Pancreas (tissue), 10 donors: ENCODE measurements around the gene GRIN3B. TPM values are rescaled to one million over a fixed set of nuclear protein-coding genes. Genes with fewer than 3 reads are reported as not detected.

Experiments used
- ATAC-seq, 4 donors: fragments of 200-7000 bp; cut with Tn5 transposase; one replicate each; pipeline versions ENCODE4 v1.8.0 to v1.9.1; 2020; ENCODE audit warnings: mild to moderate bottlenecking in 4 of 4, moderate library complexity in 4 of 4
- DNase-seq, 6 donors: peaks; one replicate each; pipeline ENCODE4 v3.0.0-alpha.2; 2020
- FAIRE-seq: peaks from 2 replicates; lab custom pipeline; 2012; peaks lifted over from hg19 to GRCh38; lab: Jason Lieb, UNC
- H3K27ac ChIP-seq, 4 donors: fragments of 200-600 bp; sonication (generic); 1 replicate in 3 of 4; 2 replicates in 1 of 4; pipeline versions ENCODE4 v1.5.0 to v1.8.0; 2020
- H3K27me3 ChIP-seq, 4 donors: fragments of 200-600 bp; one replicate each; pipeline ENCODE4 v1.8.0; 2021
- H3K36me3 ChIP-seq, 3 donors: fragments of 200-600 bp; sonication (generic) in 1 of 3; one replicate each; pipeline versions ENCODE4 v1.5.0 to v1.8.0; 2020 to 2021
- H3K4me1 ChIP-seq, 3 donors: fragments of 200-600 bp; one replicate each; pipeline ENCODE4 v1.8.0; 2021
- H3K4me3 ChIP-seq, 4 donors: fragments of 200-600 bp; sonication (generic) in 2 of 4; one replicate each; pipeline versions ENCODE4 v1.5.0 to v1.8.0; 2020 to 2021
- H3K9me3 ChIP-seq, 4 donors: fragments of 200-600 bp; one replicate each; pipeline ENCODE4 v1.8.0; 2021
- CTCF ChIP-seq, 4 donors: fragments of 200-600 bp; sonication (generic) in 3 of 4; IDR thresholded peaks; one replicate each; pipeline versions ENCODE4 v1.5.0 to v1.8.0; 2021; ENCODE audit warnings: antibody characterized with exemption in 4 of 4
- whole genome bisulfite sequencing, 2 donors: extraction: QIAGEN DNeasy Blood & Tissue Kit; methylation state at CpG; one replicate each; pipeline ENCODE4 v1.1.7; 2013; 5-methylcytosine and 5-hydroxymethylcytosine counted together
- intact Hi-C, 3 donors: fragments of 100-400 bp; cut with DNase I; formaldehyde crosslinking; loops; one replicate each; pipeline versions ENCODE4 v1.11.1 to v1.14.2; 2022
- polyA plus RNA-seq, 2 donors: library from polyadenylated mRNA; stranded (reverse); fragments of 200-250 nt; gene quantifications; one replicate each; pipeline ENCODE4 v1.2.3, GENCODE V29; 2013
- total RNA-seq, 6 donors: library from RNA; stranded (reverse); fragmentation: NEBNext Ultra II Directional in 4 of 6; extraction: Animal tissue kit (Norgen Biotek cat#: 25700) in 4 of 6; gene quantifications; one replicate each; pipeline versions ENCODE4 v1.2.1 to v1.2.4, GENCODE V29; 2021 to 2023
- donor health status: healthy with polysubstance abuse.
- donor health status: DM: no; HTN: no; CAD: no; lungs with moderate emphysema.
- donor health status: DM: no; HTN: no; CAD: no.
- donor health status: control.
- donor health status: control.
- donor health status: Bipolar disorder and iron deficiency.
- donor health status: DM: yes; HTN: yes; CAD: no.
- donor health status: DM: no; HTN: no; CAD: no.
- donor health status: DM: no; HTN: no; CAD: no.
- donor health status: DM: yes; HTN: yes; CAD: no.

GRIN3B gene
- total and polyA plus RNA-seq, 8 donors: 0.08 to 0.09 TPM; not detected in 6

DNA sequence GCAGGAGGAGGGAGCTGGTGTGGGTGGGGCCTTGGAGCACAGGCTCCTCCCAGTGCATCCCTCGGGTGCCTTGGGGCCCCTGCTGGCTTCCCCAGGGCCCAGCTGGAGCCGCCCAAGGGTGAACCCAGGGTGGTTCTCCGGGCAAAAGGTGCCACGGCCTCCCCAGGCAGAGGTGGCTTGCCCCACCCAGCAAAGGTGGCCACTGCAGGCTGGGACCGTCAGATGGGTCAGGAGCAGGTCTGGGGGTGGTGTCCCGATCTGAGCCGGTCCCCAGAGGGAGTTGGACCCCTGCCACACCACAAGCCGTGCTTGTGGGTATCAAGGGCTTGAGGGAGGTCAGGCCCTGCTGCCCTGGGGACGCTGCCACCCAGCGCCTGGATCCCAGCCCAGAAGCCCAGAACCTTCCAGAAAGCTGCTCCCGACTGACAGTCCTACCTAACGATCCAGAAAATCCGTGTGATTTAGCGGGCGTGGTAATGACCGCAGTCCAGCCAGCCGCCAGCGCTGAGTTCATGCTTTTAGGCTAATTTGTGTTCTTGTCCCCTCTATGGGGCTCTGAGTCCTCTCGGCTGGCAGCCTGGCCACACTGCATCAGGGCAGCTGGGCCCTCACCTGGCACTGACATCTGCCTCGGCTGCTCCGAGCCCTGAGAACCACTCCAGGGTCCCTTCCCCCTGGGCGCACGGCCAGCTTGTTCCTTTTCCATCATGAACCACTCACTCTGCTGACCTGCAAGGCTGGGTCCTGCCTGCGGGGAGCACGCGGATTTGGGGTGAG lies 5.0 kb upstream of the GRIN3B start:
- Histone ChIP-seq H3K4me1 (no peaks in the 10 kb centered on the region), H3K27me3 (peaks cover 0 to 11% (median 0%) of the 10 kb centered on the region in 4 donors), H3K4me3 (no peak overlapping the region), H3K9me3 (no peaks in the 10 kb centered on the region), H3K27ac (peak overlapping the region in 1 of 4 donors; percentile 11), H3K36me3 (no peaks in the 10 kb centered on the region)
- FAIRE-seq (no peak), DNase-seq (peak in 3 of 6 donors; percentile 33 to 88 (median 42)), ATAC-seq (peak in 3 of 4 donors; percentile 12 to 57 (median 39))
- intact Hi-C loops: no loop called here
- TF ChIP-seq CTCF (IDR thresholded peaks at IDR 0.05): no peak
- WGBS, 2 donors: 55 to 61% methylated on average over 26 of the region's 26 CpGs

- no peak for FAIRE-seq
- ATAC-seq: peak in 3 of 4 donors; percentile 40 to 49 (median 42)
- H3K36me3 ChIP-seq: no peaks in the 10 kb centered on the region
- TF ChIP-seq CTCF (IDR thresholded peaks at IDR 0.05): no peak
- 7% methylated on average over 57 to 64 of the region's 64 CpGs for WGBS, 2 donors
- intact Hi-C loops: no loop called here
- peak in 2 of 6 donors; percentile 41 to 80 for DNase-seq
- no peaks in the 10 kb centered on the region for H3K9me3 ChIP-seq
- no peaks in the 10 kb centered on the region for H3K4me1 ChIP-seq
- H3K27ac ChIP-seq: no peak overlapping the region
- H3K4me3 ChIP-seq: peak overlapping the region in 1 of 4 donors; percentile 12
- H3K27me3 ChIP-seq: peaks cover 0 to 16% (median 2%) of the 10 kb centered on the region in 4 donors
Observed at GRCh38 chr19:996051-996838, 4.0 kb upstream of the GRIN3B start.

DNA sequence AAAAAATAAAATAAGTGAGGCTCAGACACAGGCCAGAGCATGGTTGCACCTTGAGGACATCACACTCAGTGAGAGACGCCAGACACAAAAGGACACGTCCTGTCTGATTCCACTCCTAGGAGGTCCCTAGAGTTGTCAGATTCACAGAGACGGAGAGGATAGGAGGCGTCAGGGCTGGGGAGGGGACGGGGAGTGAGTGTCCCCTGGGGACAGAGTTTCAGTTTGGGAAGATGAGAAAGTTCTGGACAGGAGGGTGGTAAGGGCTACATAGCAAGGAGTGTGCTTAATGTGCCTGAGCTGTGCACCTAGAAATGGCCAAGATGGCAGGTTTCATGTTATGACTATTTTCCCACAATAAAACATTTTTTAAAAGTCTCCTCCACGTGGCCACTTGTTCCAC lies 2.2 kb upstream of the GRIN3B start:
- FAIRE-seq (no peak), ATAC-seq (no peak), DNase-seq (no peak)
- Histone ChIP-seq H3K27ac (no peak overlapping the region), H3K27me3 (peaks cover 0 to 16% (median 2%) of the 10 kb centered on the region in 4 donors), H3K36me3 (no peaks in the 10 kb centered on the region), H3K4me3 (no peak overlapping the region), H3K4me1 (no peaks in the 10 kb centered on the region), H3K9me3 (no peaks in the 10 kb centered on the region)
- intact Hi-C loops: no loop called here
- TF ChIP-seq CTCF (IDR thresholded peaks at IDR 0.05): no peak
- 18 to 27% methylated on average over 6 of the region's 6 CpGs for WGBS, 2 donors

- no peak for FAIRE-seq
- WGBS, 2 donors: 45 to 56% methylated on average over 3 of the region's 3 CpGs
- intact Hi-C loops: no loop called here
- no peak for ATAC-seq
- Histone ChIP-seq H3K9me3 (no peaks in the 10 kb centered on the region), H3K36me3 (no peaks in the 10 kb centered on the region), H3K27ac (no peak overlapping the region), H3K4me1 (no peaks in the 10 kb centered on the region), H3K27me3 (peaks cover 0 to 16% (median 2%) of the 10 kb centered on the region in 4 donors), H3K4me3 (no peak overlapping the region)
- TF ChIP-seq CTCF (IDR thresholded peaks at IDR 0.05): no peak
- no peak for DNase-seq
Observed at GRCh38 chr19:999379-999719, 870 bp upstream of the GRIN3B start.
